DND-41 (cell line): ENCODE data around the gene KCNV2.

Experiments used
- CTCF ChIP-seq: IDR thresholded peaks from 2 replicates; pipeline ENCODE4 v1.5.1; 2012; ENCODE audit warnings: borderline replicate concordance, low read length, moderate library complexity, mild to moderate bottlenecking; ENCODE audit not compliant: poor library complexity, severe bottlenecking; ENCODE audit errors: extremely low read depth
- EZH2 ChIP-seq: IDR thresholded peaks from 3 replicates; pipeline ENCODE4 v1.6.1; 2012; ENCODE audit warnings: borderline replicate concordance, low read depth, mild to moderate bottlenecking, moderate library complexity, low read length, inconsistent platforms; ENCODE audit not compliant: severe bottlenecking

GRCh38 chr9:2727966-2728613 is 10.8 kb downstream of the KCNV2 start:
- TF ChIP-seq EZH2 (no peak), CTCF (peak; percentile 31)
